Thyroid gland (tissue), 4 donors: Measurements from ENCODE around the gene HEATR5A. TPM values are rescaled to one million over a fixed set of nuclear protein-coding genes. Genes with fewer than 3 reads are reported as not detected.

ENCODE experiments used
- DNase-seq, 2 donors: peaks; one replicate each; pipeline ENCODE4 v3.0.0-alpha.2; 2019
- H3K27ac ChIP-seq, 3 donors: fragments of 200-600 bp; sonication (generic); 1 replicate in 2 of 3; 2 replicates in 1 of 3; pipeline ENCODE4 v1.5.1; 2016 to 2019; ENCODE audit warnings: mild to moderate bottlenecking in 1 of 3, moderate library complexity in 1 of 3
- H3K27me3 ChIP-seq: fragments of 200-600 bp; sonication (generic); one replicate; pipeline ENCODE4 v1.5.1; 2019
- H3K36me3 ChIP-seq, 2 donors: fragments of 200-600 bp; sonication (generic); one replicate each; pipeline ENCODE4 v1.5.1; 2016 to 2019
- H3K4me1 ChIP-seq, 2 donors: fragments of 200-600 bp; sonication (generic); one replicate each; pipeline ENCODE4 v1.5.1; 2017 to 2019
- H3K4me3 ChIP-seq, 3 donors: fragments of 200-600 bp; sonication (generic); replicated peaks in 1 of 3; 1 replicate in 2 of 3; 2 replicates in 1 of 3; pipeline ENCODE4 v1.5.1; 2016; ENCODE audit warnings: mild to moderate bottlenecking in 1 of 3
- H3K9me3 ChIP-seq: fragments of 200-600 bp; sonication (generic); one replicate; pipeline ENCODE4 v1.5.1; 2017
- POLR2A ChIP-seq, 2 donors: fragments of 450-650 bp; IDR thresholded peaks; one replicate each; pipeline ENCODE4 v1.6.1; 2017; ENCODE audit warnings: antibody characterized with exemption in 2 of 2, mild to moderate bottlenecking in 2 of 2, moderate library complexity in 1 of 2
- WGBS, 2 donors: methylation state at CpG; one replicate each; pipeline ENCODE4 v1.1.5; 2017; 5-methylcytosine and 5-hydroxymethylcytosine counted together
- intact Hi-C: fragments of 100-400 bp; cut with DNase I; formaldehyde crosslinking; loops from one replicate; pipeline ENCODE4 v1.15.1; 2023
- total RNA-seq, 4 donors: library from RNA; depleted of rRNA; stranded (reverse); fragments of >200 nt; gene quantifications; one replicate each; pipeline ENCODE4 v1.2.3, GENCODE V29; 2016
- TF ChIP-seq, protein P1 (sequence below), 6 experiments: fragments of 200-600 bp in 3 of 6; fragments of 450-650 bp in 3 of 6; sonication (generic) in 3 of 6; IDR thresholded peaks; one replicate each; pipeline ENCODE4 v1.5.1; 2016 to 2019; ENCODE audit warnings: antibody characterized with exemption in 6 of 6, mild to moderate bottlenecking in 2 of 6, inconsistent platforms in 1 of 6, moderate library complexity in 1 of 6

The HEATR5A gene
- total RNA-seq, 4 donors from 2014 or later = 31.0 to 46.3 (median 40.5) TPM

- DNase-seq = no peak
- intact Hi-C loops = no loop called here
- Histone ChIP-seq H3K4me1 (peaks cover 5% of the 10 kb centered on the region in 2 donors), H3K36me3 (no peaks in the 10 kb centered on the region), H3K27ac (no peak overlapping the region), H3K27me3 (no peaks in the 10 kb centered on the region), H3K9me3 (no peaks in the 10 kb centered on the region), H3K4me3 (no peak overlapping the region)
- TF ChIP-seq, protein P1, sequence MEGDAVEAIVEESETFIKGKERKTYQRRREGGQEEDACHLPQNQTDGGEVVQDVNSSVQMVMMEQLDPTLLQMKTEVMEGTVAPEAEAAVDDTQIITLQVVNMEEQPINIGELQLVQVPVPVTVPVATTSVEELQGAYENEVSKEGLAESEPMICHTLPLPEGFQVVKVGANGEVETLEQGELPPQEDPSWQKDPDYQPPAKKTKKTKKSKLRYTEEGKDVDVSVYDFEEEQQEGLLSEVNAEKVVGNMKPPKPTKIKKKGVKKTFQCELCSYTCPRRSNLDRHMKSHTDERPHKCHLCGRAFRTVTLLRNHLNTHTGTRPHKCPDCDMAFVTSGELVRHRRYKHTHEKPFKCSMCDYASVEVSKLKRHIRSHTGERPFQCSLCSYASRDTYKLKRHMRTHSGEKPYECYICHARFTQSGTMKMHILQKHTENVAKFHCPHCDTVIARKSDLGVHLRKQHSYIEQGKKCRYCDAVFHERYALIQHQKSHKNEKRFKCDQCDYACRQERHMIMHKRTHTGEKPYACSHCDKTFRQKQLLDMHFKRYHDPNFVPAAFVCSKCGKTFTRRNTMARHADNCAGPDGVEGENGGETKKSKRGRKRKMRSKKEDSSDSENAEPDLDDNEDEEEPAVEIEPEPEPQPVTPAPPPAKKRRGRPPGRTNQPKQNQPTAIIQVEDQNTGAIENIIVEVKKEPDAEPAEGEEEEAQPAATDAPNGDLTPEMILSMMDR (IDR thresholded peaks at IDR 0.05) = no peak
- TF ChIP-seq POLR2A (IDR thresholded peaks at IDR 0.05) = no peak
These were observed 14.9 kb upstream of the HEATR5A start for GRCh38 chr14:31435276-31435675.

GRCh38 chr14:31430634-31431264 is 10.4 kb upstream of the HEATR5A start:
- H3K27me3 ChIP-seq = no peaks in the 10 kb centered on the region
- no peaks in the 10 kb centered on the region for H3K9me3 ChIP-seq
- DNase-seq = no peak
- H3K4me1 ChIP-seq = peaks cover 0 to 3% of the 10 kb centered on the region in 2 donors
- TF ChIP-seq POLR2A (IDR thresholded peaks at IDR 0.05) = no peak
- TF ChIP-seq, protein P1 (IDR thresholded peaks at IDR 0.05) = no peak
- 90 to 91% methylated on average over 11 of the region's 11 CpGs for WGBS, 2 donors
- no peak overlapping the region for H3K4me3 ChIP-seq
- intact Hi-C loops = no loop called here
- H3K36me3 ChIP-seq = no peaks in the 10 kb centered on the region
- no peak overlapping the region for H3K27ac ChIP-seq

- WGBS, 2 donors = 88 to 90% methylated on average over 1 of the region's 1 CpG
- no peaks in the 10 kb centered on the region for H3K27me3 ChIP-seq
- intact Hi-C loops = no loop called here
- no peak overlapping the region for H3K27ac ChIP-seq
- no peak for DNase-seq
- TF ChIP-seq, protein P1 (IDR thresholded peaks at IDR 0.05) = no peak
- TF ChIP-seq POLR2A (IDR thresholded peaks at IDR 0.05) = no peak
- H3K4me1 ChIP-seq = no peaks in the 10 kb centered on the region
- H3K9me3 ChIP-seq = no peaks in the 10 kb centered on the region
- no peak overlapping the region for H3K4me3 ChIP-seq
- no peaks in the 10 kb centered on the region for H3K36me3 ChIP-seq
These were observed 9.4 kb upstream of the HEATR5A start for GRCh38 chr14:31429791-31430190.

GRCh38 chr14:31428011-31428410 is 7.7 kb upstream of the HEATR5A start:
- WGBS, 2 donors = 98 to 99% methylated on average over 1 of the region's 1 CpG

DNA sequence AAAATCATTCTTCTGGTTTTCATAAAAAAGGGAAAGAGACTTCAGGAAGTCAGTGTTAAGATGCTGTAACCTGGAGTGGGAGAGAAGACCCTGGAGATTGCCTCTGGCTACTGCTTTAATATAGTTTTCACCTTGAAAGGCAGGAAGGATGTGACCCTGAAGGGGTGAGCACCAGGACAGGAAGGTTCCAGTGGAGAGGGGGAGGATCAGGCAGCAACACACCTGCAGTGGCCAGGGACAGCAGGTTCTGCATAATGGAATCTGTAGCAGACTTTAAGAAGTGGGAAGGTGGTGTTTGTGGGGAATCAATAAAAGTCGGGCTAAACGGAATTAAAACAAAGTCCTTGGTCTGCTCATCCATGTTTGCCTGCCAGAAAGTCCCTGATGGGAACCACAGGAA is 6.3 kb upstream of the HEATR5A start:
- no peaks in the 10 kb centered on the region for H3K27me3 ChIP-seq
- no peak for TF ChIP-seq POLR2A (IDR thresholded peaks at IDR 0.05)
- TF ChIP-seq, protein P1 (IDR thresholded peaks at IDR 0.05) = no peak
- 59% methylated on average over 2 of the region's 2 CpGs for WGBS, 2 donors
- no peak overlapping the region for H3K4me3 ChIP-seq
- H3K27ac ChIP-seq = no peak overlapping the region
- no peaks in the 10 kb centered on the region for H3K4me1 ChIP-seq
- H3K36me3 ChIP-seq = no peaks in the 10 kb centered on the region
- no peak for DNase-seq
- intact Hi-C loops = no loop called here
- no peaks in the 10 kb centered on the region for H3K9me3 ChIP-seq

More at GRCh38 chr14:31428011-31428410, 7.7 kb upstream of the HEATR5A start:
- TF ChIP-seq, protein P1 (IDR thresholded peaks at IDR 0.05) = no peak
- TF ChIP-seq POLR2A (IDR thresholded peaks at IDR 0.05) = no peak
- Histone ChIP-seq H3K27ac (no peak overlapping the region), H3K4me3 (no peak overlapping the region), H3K4me1 (no peaks in the 10 kb centered on the region), H3K9me3 (no peaks in the 10 kb centered on the region), H3K36me3 (no peaks in the 10 kb centered on the region), H3K27me3 (no peaks in the 10 kb centered on the region)
- no peak for DNase-seq
- intact Hi-C loops = no loop called here
